22Rv1 (cell line): ENCODE results near the gene YIF1B.

ENCODE experiments used
- H3K27ac ChIP-seq: fragments of 450-650 bp; 2 replicates; pipeline ENCODE4 v1.5.1; 2017
- CTCF ChIP-seq: fragments of 450-650 bp; IDR thresholded peaks from 2 replicates; pipeline ENCODE4 v1.5.1; 2017; ENCODE audit warnings: mild to moderate bottlenecking
- ZFX ChIP-seq: fragments of 450-650 bp; IDR thresholded peaks from 2 replicates; pipeline ENCODE4 v1.6.1; 2017; ENCODE audit warnings: antibody characterized with exemption, borderline replicate concordance

Gene YIF1B

GRCh38 chr19:38318660-38319059, 2.9 kb upstream of the YIF1B start:
- no peak for TF ChIP-seq ZFX
- no peak for TF ChIP-seq CTCF
- no peak overlapping the region for H3K27ac ChIP-seq

GRCh38 chr19:38317104-38317612, 1.4 kb upstream of the YIF1B start:
- H3K27ac ChIP-seq, result 0 out of 2 replicates have a peak overlapping the region, but pooled peaks have one; percentile 82
- TF ChIP-seq CTCF (no peak), ZFX (no peak)

- peak overlapping the region; percentile 82 for H3K27ac ChIP-seq
- TF ChIP-seq CTCF (no peak), ZFX (no peak)
Measured at GRCh38 chr19:38316477-38317067, 825 bp upstream of the YIF1B start.

- TF ChIP-seq CTCF, result no peak
- no peak for TF ChIP-seq ZFX
Measured at GRCh38 chr19:38310986-38311385, 4.8 kb downstream of the YIF1B start.

GRCh38 chr19:38310279-38310670, 5.5 kb downstream of the YIF1B start:
- TF ChIP-seq ZFX (no peak), CTCF (no peak)
- H3K27ac ChIP-seq, result no peak overlapping the region

More at GRCh38 chr19:38310986-38311385, 4.8 kb downstream of the YIF1B start:
- no peak overlapping the region for H3K27ac ChIP-seq

GRCh38 chr19:38309615-38310278, 6.0 kb downstream of the YIF1B start:
- H3K27ac ChIP-seq, result no peak overlapping the region
- no peak for TF ChIP-seq ZFX
- no peak for TF ChIP-seq CTCF
